ENCODE data around the gene DYNLRB1. TPM values are rescaled to one million over a fixed set of nuclear protein-coding genes. Genes with fewer than 3 reads are reported as not detected.
A peak's percentile ranks its signal among the peaks of the same experiment; 100 is the strongest.

Gene DYNLRB1
- total and polyA plus RNA-seq, 2 donors (not counting 1 experiment from before 2014, with no cell fraction given): 55.3 to 120 TPM

DNA sequence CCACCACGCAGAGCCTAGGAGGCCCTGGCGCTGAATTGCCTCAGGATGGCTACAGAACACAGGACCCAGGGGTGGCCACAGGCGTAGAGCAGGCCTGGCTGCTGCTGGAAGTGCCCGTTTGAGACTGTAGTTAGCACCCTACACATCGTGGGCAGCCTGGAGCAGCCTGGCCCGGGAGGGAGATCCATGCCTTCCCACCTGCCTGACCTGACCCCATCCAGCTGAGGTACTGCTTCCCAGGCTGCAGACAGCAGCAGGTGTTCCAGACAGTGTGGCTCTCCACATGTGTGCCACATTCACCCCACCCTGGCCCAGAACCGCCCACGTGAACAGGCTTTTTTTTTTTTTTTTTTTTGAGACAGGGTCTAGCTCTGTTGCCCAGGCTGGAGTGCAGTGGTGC, 21.4 kb downstream of the DYNLRB1 start:
- DNase-seq: no peak
- peaks cover 8% of the 10 kb centered on the region for H4K20me1 ChIP-seq (ENCODE audit: control insufficient read depth, insufficient read depth, low read length, poor library complexity, severe bottlenecking)
- H3K9ac ChIP-seq (ENCODE audit: low read length): no peak overlapping the region
- Mint-ChIP-seq H3K27ac (no peak overlapping the region), H3K27me3 (no peaks in the 10 kb centered on the region), H3K4me1 (peaks cover 12% of the 10 kb centered on the region), H3K4me3 (no peak overlapping the region), H3K9me3 (ENCODE audit: insufficient read depth) (no peaks in the 10 kb centered on the region)
- peaks cover 3% of the 10 kb centered on the region for H3K79me2 ChIP-seq (ENCODE audit: control insufficient read depth, insufficient read depth, low read length)
- CTCF ChIA-PET: interaction anchor here (0.6 to 5.8 kb wide), 18 partner anchors 11 to 259 kb away, joined by 3 to 89 read pairs (median 4); partner anchors contain the start of genes DYNLRB1 and TP53INP2
- H3K4me2 ChIP-seq (replicated peaks; ENCODE audit: low read depth, low read length, poor library complexity, severe bottlenecking): no peak overlapping the region
- no peak overlapping the region for H3K4me3 ChIP-seq (ENCODE audit: control extremely low read depth in 1 of 5, extremely low read depth in 1 of 5, insufficient read depth in 1 of 5, low read depth in 2 of 5, low read length in 4 of 5)
- TF ChIP-seq EZH2 (IDR thresholded peaks at IDR 0.05; ENCODE audit: borderline replicate concordance, insufficient read depth, low read depth, low read length, poor library complexity, severe bottlenecking): no peak
- no peak for TF ChIP-seq CTCF (IDR thresholded peaks at IDR 0.05)
- H3K27me3 ChIP-seq (replicated peaks in 1 of 4; ENCODE audit: control extremely low read depth in 1 of 4, control insufficient read depth in 3 of 4, insufficient read depth in 4 of 4, low read length in 3 of 4): no peaks in the 10 kb centered on the region
- H3K27ac ChIP-seq (ENCODE audit: low read length in 2 of 2): no peak overlapping the region
- peaks cover 4 to 58% of the 10 kb centered on the region in 2 experiments for H3K36me3 ChIP-seq (replicated peaks in 1 of 2; ENCODE audit: control extremely low read depth in 1 of 2, control insufficient read depth in 1 of 2, extremely low read depth in 1 of 2, insufficient read depth in 2 of 2, low read length in 1 of 2)
- no peaks in the 10 kb centered on the region for H3K9me3 ChIP-seq (ENCODE audit: control extremely low read depth in 1 of 3, control insufficient read depth in 2 of 3, insufficient read depth in 1 of 3, low read length in 2 of 3)
- no peaks in the 10 kb centered on the region for H3K4me1 ChIP-seq (ENCODE audit: control insufficient read depth in 2 of 2, insufficient read depth in 2 of 2, low read length in 2 of 2)
- no peak for ATAC-seq (ENCODE audit: low read depth)
- POLR2A ChIA-PET: interaction anchor here (0.6 to 0.7 kb wide), 2 partner anchors 77 to 137 kb away, joined by 3 to 7 read pairs; no protein-coding TSS in a partner anchor
- H2AFZ ChIP-seq (ENCODE audit: insufficient read depth, low read depth, low read length, poor library complexity, severe bottlenecking): no peak overlapping the region
- intact Hi-C loops (cut with micrococcal nuclease): loop anchor here (1.0 to 5.0 kb wide), 3 partner anchors 167 to 225 kb away; partner anchors contain the start of gene TP53INP2
- 96% methylated on average over 8 of the region's 8 CpGs for WGBS (ENCODE audit: insufficient coverage)

GRCh38 chr20:34538671-34539123, 22.5 kb downstream of the DYNLRB1 start:
- DNase-seq (peak; percentile 67), ATAC-seq (ENCODE audit: low read depth) (peak; percentile 68)
- H3K9ac ChIP-seq (ENCODE audit: low read length): no peak overlapping the region
- no peak overlapping the region for H3K27ac Mint-ChIP-seq
- WGBS (ENCODE audit: insufficient coverage): 58% methylated on average over 4 of the region's 5 CpGs
- H3K4me3 ChIP-seq (ENCODE audit: control extremely low read depth in 1 of 5, extremely low read depth in 1 of 5, insufficient read depth in 1 of 5, low read depth in 2 of 5, low read length in 4 of 5): no peak overlapping the region
- H3K4me2 ChIP-seq (replicated peaks; ENCODE audit: low read depth, low read length, poor library complexity, severe bottlenecking): no peak overlapping the region
- H3K27me3 Mint-ChIP-seq: no peaks in the 10 kb centered on the region
- H2AFZ ChIP-seq (ENCODE audit: insufficient read depth, low read depth, low read length, poor library complexity, severe bottlenecking): no peak overlapping the region
- H3K9me3 Mint-ChIP-seq (ENCODE audit: insufficient read depth): no peaks in the 10 kb centered on the region
- no peaks in the 10 kb centered on the region for H4K20me1 ChIP-seq (ENCODE audit: control insufficient read depth, insufficient read depth, low read length, poor library complexity, severe bottlenecking)
- POLR2A ChIA-PET: interaction anchor here (0.9 kb wide), 1 partner anchor 226 kb away, joined by 3 read pairs; no protein-coding TSS in a partner anchor
- no peak overlapping the region for H3K27ac ChIP-seq (ENCODE audit: low read length in 2 of 2)
- no peaks in the 10 kb centered on the region for H3K79me2 ChIP-seq (ENCODE audit: control insufficient read depth, insufficient read depth, low read length)
- no peaks in the 10 kb centered on the region for H3K27me3 ChIP-seq (replicated peaks in 1 of 4; ENCODE audit: control extremely low read depth in 1 of 4, control insufficient read depth in 3 of 4, insufficient read depth in 4 of 4, low read length in 3 of 4)
- no peak overlapping the region for H3K4me3 Mint-ChIP-seq
- peaks cover 1 to 50% of the 10 kb centered on the region in 2 experiments for H3K36me3 ChIP-seq (replicated peaks in 1 of 2; ENCODE audit: control extremely low read depth in 1 of 2, control insufficient read depth in 1 of 2, extremely low read depth in 1 of 2, insufficient read depth in 2 of 2, low read length in 1 of 2)
- intact Hi-C loops (cut with micrococcal nuclease): loop anchor here (1.0 to 5.0 kb wide), 3 partner anchors 166 to 226 kb away; partner anchors contain the start of gene TP53INP2
- CTCF ChIA-PET: interaction anchor here (0.7 to 5.8 kb wide), 19 partner anchors 8 to 258 kb away, joined by 3 to 89 read pairs (median 4); partner anchors contain the start of genes DYNLRB1 and TP53INP2
- no peaks in the 10 kb centered on the region for H3K9me3 ChIP-seq (ENCODE audit: control extremely low read depth in 1 of 3, control insufficient read depth in 2 of 3, insufficient read depth in 1 of 3, low read length in 2 of 3)
- peaks cover 12% of the 10 kb centered on the region for H3K4me1 Mint-ChIP-seq
- no peak for TF ChIP-seq EZH2 (IDR thresholded peaks at IDR 0.05; ENCODE audit: borderline replicate concordance, insufficient read depth, low read depth, low read length, poor library complexity, severe bottlenecking)
- TF ChIP-seq CTCF (IDR thresholded peaks at IDR 0.05): peak; percentile 92
- no peaks in the 10 kb centered on the region for H3K4me1 ChIP-seq (ENCODE audit: control insufficient read depth in 2 of 2, insufficient read depth in 2 of 2, low read length in 2 of 2)

Measured in B cell (primary cell).